Measurements from ENCODE around the gene MBOAT1.

Gene MBOAT1

GRCh38 chr6:20060252-20060651 is 152.0 kb downstream of the MBOAT1 start:
- Histone ChIP-seq H3K27me3 (replicated peaks; ENCODE audit: control insufficient read depth, insufficient read depth, low read length, poor library complexity, severe bottlenecking) (no peaks in the 10 kb centered on the region), H3K9me3 (ENCODE audit: control insufficient read depth, low read length) (no peaks in the 10 kb centered on the region), H3K4me3 (ENCODE audit: insufficient read depth, low read depth, low read length, poor library complexity, severe bottlenecking) (no peak overlapping the region), H3K4me1 (ENCODE audit: control insufficient read depth, insufficient read depth, low read length, poor library complexity, severe bottlenecking) (no peaks in the 10 kb centered on the region), H3K27ac (ENCODE audit: insufficient read depth, low read length, poor library complexity, severe bottlenecking) (no peak overlapping the region), H3K36me3 (ENCODE audit: control insufficient read depth, insufficient read depth, low read length) (no peaks in the 10 kb centered on the region)
- no peak for DNase-seq

DNA sequence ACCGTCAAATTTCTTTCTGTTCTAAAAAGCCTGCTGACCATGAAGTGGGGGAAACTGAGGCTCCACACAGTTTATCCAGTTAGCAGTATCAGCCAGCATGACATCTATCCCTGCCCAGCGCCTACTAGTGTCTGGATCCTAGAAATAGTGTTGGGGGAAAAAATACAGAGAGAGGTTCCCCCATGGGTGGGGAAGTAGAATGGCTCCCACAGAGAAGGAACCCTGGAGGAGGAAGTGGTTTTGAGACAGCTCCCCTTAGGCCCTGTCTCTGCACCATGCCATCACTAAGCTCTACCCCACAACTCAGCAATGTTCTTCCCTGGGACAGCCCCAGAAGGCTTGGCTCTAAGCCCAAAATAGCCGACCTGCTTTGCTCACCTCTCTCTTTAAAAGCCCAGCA is 153.4 kb downstream of the MBOAT1 start:
- no peak overlapping the region for H3K4me3 ChIP-seq (ENCODE audit: insufficient read depth, low read depth, low read length, poor library complexity, severe bottlenecking)
- no peak overlapping the region for H3K27ac ChIP-seq (ENCODE audit: insufficient read depth, low read length, poor library complexity, severe bottlenecking)
- DNase-seq, result no peak
- no peaks in the 10 kb centered on the region for H3K27me3 ChIP-seq (replicated peaks; ENCODE audit: control insufficient read depth, insufficient read depth, low read length, poor library complexity, severe bottlenecking)
- no peaks in the 10 kb centered on the region for H3K4me1 ChIP-seq (ENCODE audit: control insufficient read depth, insufficient read depth, low read length, poor library complexity, severe bottlenecking)
- H3K36me3 ChIP-seq (ENCODE audit: control insufficient read depth, insufficient read depth, low read length), result no peaks in the 10 kb centered on the region
- H3K9me3 ChIP-seq (ENCODE audit: control insufficient read depth, low read length), result no peaks in the 10 kb centered on the region

GRCh38 chr6:20058121-20058905 is 154.0 kb downstream of the MBOAT1 start:
- Histone ChIP-seq H3K27ac (ENCODE audit: insufficient read depth, low read length, poor library complexity, severe bottlenecking) (no peak overlapping the region), H3K36me3 (ENCODE audit: control insufficient read depth, insufficient read depth, low read length) (no peaks in the 10 kb centered on the region), H3K27me3 (replicated peaks; ENCODE audit: control insufficient read depth, insufficient read depth, low read length, poor library complexity, severe bottlenecking) (no peaks in the 10 kb centered on the region), H3K4me1 (ENCODE audit: control insufficient read depth, insufficient read depth, low read length, poor library complexity, severe bottlenecking) (no peaks in the 10 kb centered on the region), H3K9me3 (ENCODE audit: control insufficient read depth, low read length) (no peaks in the 10 kb centered on the region), H3K4me3 (ENCODE audit: insufficient read depth, low read depth, low read length, poor library complexity, severe bottlenecking) (no peak overlapping the region)
- no peak for DNase-seq

- H3K27me3 ChIP-seq (replicated peaks; ENCODE audit: control insufficient read depth, insufficient read depth, low read length, poor library complexity, severe bottlenecking), result no peaks in the 10 kb centered on the region
- no peaks in the 10 kb centered on the region for H3K36me3 ChIP-seq (ENCODE audit: control insufficient read depth, insufficient read depth, low read length)
- H3K4me1 ChIP-seq (ENCODE audit: control insufficient read depth, insufficient read depth, low read length, poor library complexity, severe bottlenecking), result no peaks in the 10 kb centered on the region
- H3K4me3 ChIP-seq (ENCODE audit: insufficient read depth, low read depth, low read length, poor library complexity, severe bottlenecking), result no peak overlapping the region
- no peaks in the 10 kb centered on the region for H3K9me3 ChIP-seq (ENCODE audit: control insufficient read depth, low read length)
- DNase-seq, result no peak
- H3K27ac ChIP-seq (ENCODE audit: insufficient read depth, low read length, poor library complexity, severe bottlenecking), result no peak overlapping the region
These were observed 155.8 kb downstream of the MBOAT1 start for GRCh38 chr6:20056350-20056992.

- no peaks in the 10 kb centered on the region for H3K9me3 ChIP-seq (ENCODE audit: control insufficient read depth, low read length)
- H3K4me1 ChIP-seq (ENCODE audit: control insufficient read depth, insufficient read depth, low read length, poor library complexity, severe bottlenecking), result no peaks in the 10 kb centered on the region
- H3K36me3 ChIP-seq (ENCODE audit: control insufficient read depth, insufficient read depth, low read length), result no peaks in the 10 kb centered on the region
- no peak for DNase-seq
- no peak overlapping the region for H3K27ac ChIP-seq (ENCODE audit: insufficient read depth, low read length, poor library complexity, severe bottlenecking)
- no peaks in the 10 kb centered on the region for H3K27me3 ChIP-seq (replicated peaks; ENCODE audit: control insufficient read depth, insufficient read depth, low read length, poor library complexity, severe bottlenecking)
- no peak overlapping the region for H3K4me3 ChIP-seq (ENCODE audit: insufficient read depth, low read depth, low read length, poor library complexity, severe bottlenecking)
These were observed 156.4 kb downstream of the MBOAT1 start for GRCh38 chr6:20055916-20056315.

Data from effector memory CD4-positive, alpha-beta T cell (primary cell).